GM23338 (cell line): Measurements from ENCODE around the gene PARD3.

Experiments
- CREB1 ChIP-seq: fragments of 250-450 bp; sonication (Bioruptor Pico); IDR thresholded peaks from 2 replicates; pipeline ENCODE4 v1.5.0; 2020; ENCODE audit warnings: low read depth, mild to moderate bottlenecking, moderate library complexity
- ETS1 ChIP-seq: IDR thresholded peaks from 2 replicates; pipeline ENCODE4 v1.6.1; 2016; ENCODE audit warnings: antibody characterized with exemption
- EZH2 ChIP-seq: fragments of 200-600 bp; sonication (generic); IDR thresholded peaks from one replicate; pipeline ENCODE4 v1.8.0; 2017; ENCODE audit warnings: antibody characterized with exemption, mild to moderate bottlenecking, low read depth; ENCODE audit not compliant: unreplicated experiment
- EZH2phosphoT487 ChIP-seq: fragments of 200-600 bp; sonication (generic); IDR thresholded peaks from one replicate; pipeline ENCODE4 v1.8.1; 2018; ENCODE audit warnings: antibody characterized with exemption; ENCODE audit not compliant: unreplicated experiment
- JUNB ChIP-seq: IDR thresholded peaks from one replicate; pipeline ENCODE4 v1.6.1; 2016; ENCODE audit warnings: antibody characterized with exemption; ENCODE audit not compliant: unreplicated experiment
- NANOG ChIP-seq: IDR thresholded peaks from 2 replicates; pipeline ENCODE4 v1.6.1; 2016; ENCODE audit warnings: antibody characterized with exemption, borderline replicate concordance
- POLR2AphosphoS5 ChIP-seq: IDR thresholded peaks from 2 replicates; pipeline ENCODE4 v1.6.1; 2016; ENCODE audit warnings: antibody characterized with exemption, low read depth
- REST ChIP-seq: IDR thresholded peaks from one replicate; pipeline ENCODE4 v1.6.1; 2018; ENCODE audit warnings: antibody characterized with exemption; ENCODE audit not compliant: unreplicated experiment
- STAT1 ChIP-seq: IDR thresholded peaks from one replicate; pipeline ENCODE4 v1.6.1; 2016; ENCODE audit warnings: antibody characterized with exemption; ENCODE audit not compliant: unreplicated experiment
- ZNF114 ChIP-seq: fragments of 250-450 bp; sonication (Bioruptor Pico); IDR thresholded peaks from 2 replicates; pipeline ENCODE4 v1.5.0; 2020; ENCODE audit warnings: mild to moderate bottlenecking, moderate library complexity
- ZNF331 ChIP-seq: fragments of 250-450 bp; sonication (Bioruptor Pico); IDR thresholded peaks from 2 replicates; pipeline ENCODE4 v1.5.0; 2020; ENCODE audit warnings: low read depth, mild to moderate bottlenecking, moderate library complexity
- TF ChIP-seq, protein P1 (sequence below), 2 experiments: fragments of 200-600 bp in 1 of 2; sonication (generic) in 1 of 2; conservative IDR thresholded peaks; 2 replicates each; pipeline versions ENCODE4 v1.5.1 to v1.6.1; 2016 to 2017; ENCODE audit warnings: antibody characterized with exemption in 2 of 2, low read depth in 2 of 2, mild to moderate bottlenecking in 2 of 2, moderate library complexity in 1 of 2

DNA sequence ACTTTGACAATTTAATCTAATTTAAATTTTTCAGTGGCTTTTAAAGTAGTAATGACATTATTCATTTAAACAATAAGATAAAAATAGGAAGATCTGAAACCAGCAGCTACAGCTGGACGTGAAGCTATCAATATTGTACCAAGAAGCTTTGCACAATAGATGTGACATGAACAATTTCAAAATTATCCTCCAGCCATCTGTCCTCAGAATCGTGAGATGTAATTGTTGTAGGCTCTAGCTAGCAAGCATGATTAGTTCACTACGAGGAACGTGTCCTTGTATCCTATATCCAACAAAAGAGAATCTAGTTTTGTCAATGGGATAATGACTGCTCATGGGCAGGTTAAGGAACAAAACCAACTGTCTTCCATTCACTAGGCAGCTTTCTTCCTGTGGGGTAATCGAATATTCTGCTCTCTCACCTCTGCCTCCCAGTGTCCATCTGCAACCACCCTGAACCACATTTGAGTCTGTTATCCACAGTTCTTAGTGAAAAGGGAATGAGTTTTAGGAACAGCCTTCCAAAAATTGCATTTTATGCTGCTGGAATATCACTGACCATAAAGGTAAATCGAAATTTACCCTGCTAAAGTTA is 247.3 kb downstream of the PARD3 start:
- TF ChIP-seq, protein P1, sequence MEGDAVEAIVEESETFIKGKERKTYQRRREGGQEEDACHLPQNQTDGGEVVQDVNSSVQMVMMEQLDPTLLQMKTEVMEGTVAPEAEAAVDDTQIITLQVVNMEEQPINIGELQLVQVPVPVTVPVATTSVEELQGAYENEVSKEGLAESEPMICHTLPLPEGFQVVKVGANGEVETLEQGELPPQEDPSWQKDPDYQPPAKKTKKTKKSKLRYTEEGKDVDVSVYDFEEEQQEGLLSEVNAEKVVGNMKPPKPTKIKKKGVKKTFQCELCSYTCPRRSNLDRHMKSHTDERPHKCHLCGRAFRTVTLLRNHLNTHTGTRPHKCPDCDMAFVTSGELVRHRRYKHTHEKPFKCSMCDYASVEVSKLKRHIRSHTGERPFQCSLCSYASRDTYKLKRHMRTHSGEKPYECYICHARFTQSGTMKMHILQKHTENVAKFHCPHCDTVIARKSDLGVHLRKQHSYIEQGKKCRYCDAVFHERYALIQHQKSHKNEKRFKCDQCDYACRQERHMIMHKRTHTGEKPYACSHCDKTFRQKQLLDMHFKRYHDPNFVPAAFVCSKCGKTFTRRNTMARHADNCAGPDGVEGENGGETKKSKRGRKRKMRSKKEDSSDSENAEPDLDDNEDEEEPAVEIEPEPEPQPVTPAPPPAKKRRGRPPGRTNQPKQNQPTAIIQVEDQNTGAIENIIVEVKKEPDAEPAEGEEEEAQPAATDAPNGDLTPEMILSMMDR (conservative IDR thresholded peaks at IDR 0.05; ENCODE audit: low read depth in 2 of 2): peak in 1 of 2 experiments; percentile 19; a peak in 1 of 4 replicates
- TF ChIP-seq EZH2 (no peak), CREB1 (CRISPR knock-in tag) (no peak), REST (no peak), POLR2AphosphoS5 (no peak), ZNF114 (CRISPR knock-in tag) (no peak), JUNB (no peak), ETS1 (no peak), EZH2phosphoT487 (no peak), ZNF331 (CRISPR knock-in tag) (no peak), STAT1 (no peak), NANOG (no peak)
